HepG2 (cell line): ENCODE results near the gene HACD1. TPM values are rescaled to one million over a fixed set of nuclear protein-coding genes. Genes with fewer than 3 reads are reported as not detected.

Source experiments
- ADNP ChIP-seq: sonication (generic); formaldehyde crosslinking; IDR thresholded peaks from 2 replicates; pipeline ENCODE4 v1.4.0; 2020; ENCODE audit warnings: missing genetic modification reagents
- BRCA1 ChIP-seq: sonication (generic); formaldehyde crosslinking; IDR thresholded peaks from 2 replicates; pipeline ENCODE4 v1.4.0; 2020; ENCODE audit warnings: missing genetic modification reagents
- HNRNPH1 ChIP-seq: fragments of 200-400 bp; formaldehyde crosslinking; optimal IDR thresholded peaks from 2 replicates; pipeline ENCODE3; 2017; ENCODE audit warnings: mild to moderate bottlenecking, low read depth, low read length
- KDM2A ChIP-seq: sonication (generic); formaldehyde crosslinking; IDR thresholded peaks from 2 replicates; pipeline ENCODE4 v1.4.0; 2020; ENCODE audit warnings: low read depth, missing genetic modification reagents, borderline replicate concordance
- NKX3-1 ChIP-seq: sonication (generic); formaldehyde crosslinking; IDR thresholded peaks from 2 replicates; pipeline ENCODE4 v1.5.0; 2020; ENCODE audit warnings: missing genetic modification reagents
- PAWR ChIP-seq: sonication (generic); formaldehyde crosslinking; IDR thresholded peaks from 2 replicates; pipeline ENCODE4 v1.4.0; 2020; ENCODE audit warnings: missing genetic modification reagents, mild to moderate bottlenecking, borderline replicate concordance
- POLR2AphosphoS5 ChIP-seq: IDR thresholded peaks from 2 replicates; pipeline ENCODE4 v1.6.1; 2012; ENCODE audit warnings: low read depth, low read length
- RBFOX2 ChIP-seq: fragments of 200-400 bp; formaldehyde crosslinking; IDR thresholded peaks from 2 replicates; pipeline ENCODE4 v1.6.1; 2017; ENCODE audit warnings: low read depth, mild to moderate bottlenecking, low read length
- SNAI1 ChIP-seq: sonication (generic); formaldehyde crosslinking; IDR thresholded peaks from 2 replicates; pipeline ENCODE4 v1.5.0; 2020; ENCODE audit warnings: mild to moderate bottlenecking, missing genetic modification reagents, borderline replicate concordance
- SP5 ChIP-seq: IDR thresholded peaks from 2 replicates; pipeline ENCODE4 v1.6.1; 2016; ENCODE audit warnings: low read depth, borderline replicate concordance
- TBP ChIP-seq: sonication (generic); formaldehyde crosslinking; IDR thresholded peaks from 2 replicates; pipeline ENCODE4 v1.5.0; 2020; ENCODE audit warnings: missing genetic modification reagents
- WIZ ChIP-seq: sonication (generic); formaldehyde crosslinking; IDR thresholded peaks from 2 replicates; pipeline ENCODE4 v1.5.1; 2020; ENCODE audit warnings: mild to moderate bottlenecking, missing genetic modification reagents
- ZKSCAN1 ChIP-seq: fragments of 150-350 bp; IDR thresholded peaks from 2 replicates; pipeline ENCODE4 v1.6.1; 2014; ENCODE audit warnings: low read length
- ZNF296 ChIP-seq: sonication (generic); formaldehyde crosslinking; conservative IDR thresholded peaks from 2 replicates; pipeline ENCODE4 v1.5.0; 2020; ENCODE audit warnings: mild to moderate bottlenecking, missing genetic modification reagents
- ZNF501 ChIP-seq: sonication (generic); formaldehyde crosslinking; IDR thresholded peaks from 2 replicates; pipeline ENCODE4 v1.5.1; 2020; ENCODE audit warnings: mild to moderate bottlenecking, moderate library complexity, missing genetic modification reagents
- ZNF678 ChIP-seq: sonication (generic); formaldehyde crosslinking; IDR thresholded peaks from 2 replicates; pipeline ENCODE4 v1.4.0; 2020; ENCODE audit warnings: mild to moderate bottlenecking, missing genetic modification reagents
- ZNF878 ChIP-seq: sonication (generic); formaldehyde crosslinking; IDR thresholded peaks from 2 replicates; pipeline ENCODE4 v1.8.1; 2023; ENCODE audit warnings: mild to moderate bottlenecking, missing genetic modification reagents, moderate library complexity
- polyA plus RNA-seq, 8 experiments: library from polyadenylated mRNA; depleted of rRNA in 3 of 8; stranded (reverse) in 7 of 8; unstranded in 1 of 8; fragments of >200 nt; fragmentation: Illumina TruSeq in 4 of 8; extraction: Trizol in 4 of 8; gene quantifications; 2 replicates each; pipeline versions ENCODE4 v1.2.1 to v1.2.3, GENCODE V29; 2011 to 2016; ENCODE audit warnings: low read depth in 4 of 8, missing spikeins in 1 of 8, mixed read lengths in 1 of 8; ENCODE audit not compliant: insufficient read depth in 1 of 8
- total RNA-seq, 5 experiments: library from RNA; depleted of rRNA; stranded (reverse); fragments of >200 nt; fragmentation: Illumina TruSeq; extraction: Trizol; gene quantifications; 2 replicates each; pipeline ENCODE4 v1.2.3, GENCODE V29; 2016; ENCODE audit warnings: low read depth in 1 of 5
- TF ChIP-seq, protein P1 (sequence below): sonication (generic); formaldehyde crosslinking; IDR thresholded peaks from 2 replicates; pipeline ENCODE4 v1.4.0; 2020; ENCODE audit warnings: mild to moderate bottlenecking, missing genetic modification reagents, borderline replicate concordance
- TF ChIP-seq, protein P2 (sequence below): IDR thresholded peaks from 2 replicates; pipeline ENCODE4 v1.6.1; 2016; ENCODE audit warnings: missing biosample characterization, missing genetic modification reagents, low read depth
- TF ChIP-seq, protein P3 (sequence below): IDR thresholded peaks from 2 replicates; pipeline ENCODE4 v1.6.1; 2012; ENCODE audit warnings: low read length, improper control_type of control experiment

Gene HACD1
- total and polyA plus RNA-seq, 2 of the 13 experiments (the other 11 are each of a cell fraction or from before 2014, with no cell fraction given), result 43.4 to 47.6 TPM

DNA sequence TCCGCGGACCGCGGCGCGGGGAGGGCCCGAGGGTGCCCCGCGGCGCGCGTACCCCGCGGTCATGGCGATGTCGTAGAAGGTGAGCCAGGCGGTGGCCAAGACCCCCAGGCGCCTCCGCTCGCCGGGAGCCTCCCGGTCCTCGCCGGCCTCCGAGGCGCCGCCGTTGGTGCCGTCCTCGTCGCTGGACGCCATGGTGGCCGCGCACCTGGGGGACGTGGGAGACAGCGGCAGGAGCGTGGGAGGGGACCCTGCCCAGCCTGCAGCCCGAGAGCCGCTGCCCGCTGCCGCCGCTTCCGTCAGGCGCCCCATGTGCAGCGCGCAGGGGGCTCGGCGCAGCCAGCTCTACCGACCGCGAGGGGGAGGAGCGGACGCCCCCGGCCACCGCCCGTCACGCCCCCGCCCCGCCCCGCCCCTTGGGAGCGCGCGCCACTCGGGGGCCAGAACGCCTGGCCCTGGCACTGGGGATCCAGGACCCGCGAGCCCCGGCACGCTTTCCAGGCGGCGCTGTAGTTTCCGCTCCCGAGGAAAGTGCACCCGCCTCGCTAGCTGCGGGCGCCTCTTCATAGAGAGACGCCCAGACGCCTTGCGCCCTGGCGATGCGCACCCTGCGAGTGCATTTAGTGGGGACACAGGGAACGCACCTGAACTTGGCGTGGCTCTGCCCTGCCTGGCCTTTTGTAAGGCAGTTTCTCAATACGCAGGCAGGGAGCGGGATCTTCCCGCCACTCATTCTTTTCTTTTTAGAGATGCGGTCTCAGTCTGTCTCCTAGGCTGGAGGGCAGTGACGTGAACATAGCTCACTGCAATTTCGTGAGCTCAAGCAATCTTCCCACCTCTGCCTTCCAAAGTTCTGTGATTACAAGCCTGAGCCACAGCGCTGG, at the start of gene HACD1 (continued):
- TF ChIP-seq KDM2A (CRISPR knock-in tag), result peak; percentile 63
- TF ChIP-seq, protein P1, sequence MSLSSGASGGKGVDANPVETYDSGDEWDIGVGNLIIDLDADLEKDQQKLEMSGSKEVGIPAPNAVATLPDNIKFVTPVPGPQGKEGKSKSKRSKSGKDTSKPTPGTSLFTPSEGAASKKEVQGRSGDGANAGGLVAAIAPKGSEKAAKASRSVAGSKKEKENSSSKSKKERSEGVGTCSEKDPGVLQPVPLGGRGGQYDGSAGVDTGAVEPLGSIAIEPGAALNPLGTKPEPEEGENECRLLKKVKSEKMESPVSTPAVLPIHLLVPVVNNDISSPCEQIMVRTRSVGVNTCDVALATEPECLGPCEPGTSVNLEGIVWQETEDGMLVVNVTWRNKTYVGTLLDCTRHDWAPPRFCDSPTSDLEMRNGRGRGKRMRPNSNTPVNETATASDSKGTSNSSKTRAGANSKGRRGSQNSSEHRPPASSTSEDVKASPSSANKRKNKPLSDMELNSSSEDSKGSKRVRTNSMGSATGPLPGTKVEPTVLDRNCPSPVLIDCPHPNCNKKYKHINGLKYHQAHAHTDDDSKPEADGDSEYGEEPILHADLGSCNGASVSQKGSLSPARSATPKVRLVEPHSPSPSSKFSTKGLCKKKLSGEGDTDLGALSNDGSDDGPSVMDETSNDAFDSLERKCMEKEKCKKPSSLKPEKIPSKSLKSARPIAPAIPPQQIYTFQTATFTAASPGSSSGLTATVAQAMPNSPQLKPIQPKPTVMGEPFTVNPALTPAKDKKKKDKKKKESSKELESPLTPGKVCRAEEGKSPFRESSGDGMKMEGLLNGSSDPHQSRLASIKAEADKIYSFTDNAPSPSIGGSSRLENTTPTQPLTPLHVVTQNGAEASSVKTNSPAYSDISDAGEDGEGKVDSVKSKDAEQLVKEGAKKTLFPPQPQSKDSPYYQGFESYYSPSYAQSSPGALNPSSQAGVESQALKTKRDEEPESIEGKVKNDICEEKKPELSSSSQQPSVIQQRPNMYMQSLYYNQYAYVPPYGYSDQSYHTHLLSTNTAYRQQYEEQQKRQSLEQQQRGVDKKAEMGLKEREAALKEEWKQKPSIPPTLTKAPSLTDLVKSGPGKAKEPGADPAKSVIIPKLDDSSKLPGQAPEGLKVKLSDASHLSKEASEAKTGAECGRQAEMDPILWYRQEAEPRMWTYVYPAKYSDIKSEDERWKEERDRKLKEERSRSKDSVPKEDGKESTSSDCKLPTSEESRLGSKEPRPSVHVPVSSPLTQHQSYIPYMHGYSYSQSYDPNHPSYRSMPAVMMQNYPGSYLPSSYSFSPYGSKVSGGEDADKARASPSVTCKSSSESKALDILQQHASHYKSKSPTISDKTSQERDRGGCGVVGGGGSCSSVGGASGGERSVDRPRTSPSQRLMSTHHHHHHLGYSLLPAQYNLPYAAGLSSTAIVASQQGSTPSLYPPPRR (CRISPR knock-in tag), result peak; percentile 46; the same call in 1 of the 2 replicates
- no peak for TF ChIP-seq PAWR (CRISPR knock-in tag)
- TF ChIP-seq ADNP (CRISPR knock-in tag), result no peak
- TF ChIP-seq ZNF296, result no peak
- no peak; the same call in 1 of the 2 replicates for TF ChIP-seq NKX3-1 (CRISPR knock-in tag)
- 0 out of 2 replicates have a peak, but pooled peaks have one; percentile 29 for TF ChIP-seq SP5 (CRISPR knock-in tag)
- TF ChIP-seq SNAI1 (CRISPR knock-in tag), result 0 out of 2 replicates have a peak, but pooled peaks have one; percentile 41
- TF ChIP-seq ZNF678, result no peak; the same call in 1 of the 2 replicates
- no peak for TF ChIP-seq WIZ (CRISPR knock-in tag)
- TF ChIP-seq TBP (CRISPR knock-in tag), result no peak
- TF ChIP-seq HNRNPH1, result no peak
- TF ChIP-seq ZNF878, result peak; percentile 44; the same call in 1 of the 2 replicates
- TF ChIP-seq ZKSCAN1, result no peak
- TF ChIP-seq RBFOX2, result peak; percentile 93
- TF ChIP-seq, protein P2, sequence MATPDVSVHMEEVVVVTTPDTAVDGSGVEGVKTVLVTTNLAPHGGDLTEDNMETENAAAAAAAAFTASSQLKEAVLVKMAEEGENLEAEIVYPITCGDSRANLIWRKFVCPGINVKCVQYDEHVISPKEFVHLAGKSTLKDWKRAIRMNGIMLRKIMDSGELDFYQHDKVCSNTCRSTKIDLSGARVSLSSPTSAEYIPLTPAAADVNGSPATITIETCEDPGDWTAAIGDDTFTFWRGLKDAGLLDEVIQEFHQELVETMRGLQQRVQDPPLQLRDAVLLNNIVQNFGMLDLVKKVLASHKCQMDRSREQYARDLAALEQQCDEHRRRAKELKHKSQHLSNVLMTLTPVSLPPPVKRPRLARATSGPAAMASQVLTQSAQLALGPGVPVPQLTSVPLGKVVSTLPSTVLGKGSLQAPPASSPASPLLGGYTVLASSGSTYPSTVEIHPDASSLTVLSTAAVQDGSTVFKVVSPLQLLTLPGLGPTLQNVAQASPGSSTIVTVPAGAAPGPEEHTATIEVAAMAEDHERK (CRISPR knock-in tag), result no peak
- TF ChIP-seq BRCA1 (CRISPR knock-in tag), result no peak
- 0 out of 2 replicates have a peak, but pooled peaks have one; percentile 33 for TF ChIP-seq ZNF501 (CRISPR knock-in tag)
- TF ChIP-seq, protein P3, sequence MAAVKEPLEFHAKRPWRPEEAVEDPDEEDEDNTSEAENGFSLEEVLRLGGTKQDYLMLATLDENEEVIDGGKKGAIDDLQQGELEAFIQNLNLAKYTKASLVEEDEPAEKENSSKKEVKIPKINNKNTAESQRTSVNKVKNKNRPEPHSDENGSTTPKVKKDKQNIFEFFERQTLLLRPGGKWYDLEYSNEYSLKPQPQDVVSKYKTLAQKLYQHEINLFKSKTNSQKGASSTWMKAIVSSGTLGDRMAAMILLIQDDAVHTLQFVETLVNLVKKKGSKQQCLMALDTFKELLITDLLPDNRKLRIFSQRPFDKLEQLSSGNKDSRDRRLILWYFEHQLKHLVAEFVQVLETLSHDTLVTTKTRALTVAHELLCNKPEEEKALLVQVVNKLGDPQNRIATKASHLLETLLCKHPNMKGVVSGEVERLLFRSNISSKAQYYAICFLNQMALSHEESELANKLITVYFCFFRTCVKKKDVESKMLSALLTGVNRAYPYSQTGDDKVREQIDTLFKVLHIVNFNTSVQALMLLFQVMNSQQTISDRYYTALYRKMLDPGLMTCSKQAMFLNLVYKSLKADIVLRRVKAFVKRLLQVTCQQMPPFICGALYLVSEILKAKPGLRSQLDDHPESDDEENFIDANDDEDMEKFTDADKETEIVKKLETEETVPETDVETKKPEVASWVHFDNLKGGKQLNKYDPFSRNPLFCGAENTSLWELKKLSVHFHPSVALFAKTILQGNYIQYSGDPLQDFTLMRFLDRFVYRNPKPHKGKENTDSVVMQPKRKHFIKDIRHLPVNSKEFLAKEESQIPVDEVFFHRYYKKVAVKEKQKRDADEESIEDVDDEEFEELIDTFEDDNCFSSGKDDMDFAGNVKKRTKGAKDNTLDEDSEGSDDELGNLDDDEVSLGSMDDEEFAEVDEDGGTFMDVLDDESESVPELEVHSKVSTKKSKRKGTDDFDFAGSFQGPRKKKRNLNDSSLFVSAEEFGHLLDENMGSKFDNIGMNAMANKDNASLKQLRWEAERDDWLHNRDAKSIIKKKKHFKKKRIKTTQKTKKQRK, result no peak
- peak; percentile 51 for TF ChIP-seq POLR2AphosphoS5
